GM21737 (cell line): ENCODE results near the gene STX8.
"Not testable (repeated sequence)": the region's sequence is repeated elsewhere in the genome, so short reads cannot be mapped to it uniquely, and the experiment has no call there.

Source experiments
- ATAC-seq: cut with Tn5 transposase; IDR thresholded peaks from one replicate; pipeline ENCODE4 v1.9.1; 2021; ENCODE audit warnings: mild to moderate bottlenecking, moderate library complexity; ENCODE audit not compliant: unreplicated experiment

Gene STX8

DNA sequence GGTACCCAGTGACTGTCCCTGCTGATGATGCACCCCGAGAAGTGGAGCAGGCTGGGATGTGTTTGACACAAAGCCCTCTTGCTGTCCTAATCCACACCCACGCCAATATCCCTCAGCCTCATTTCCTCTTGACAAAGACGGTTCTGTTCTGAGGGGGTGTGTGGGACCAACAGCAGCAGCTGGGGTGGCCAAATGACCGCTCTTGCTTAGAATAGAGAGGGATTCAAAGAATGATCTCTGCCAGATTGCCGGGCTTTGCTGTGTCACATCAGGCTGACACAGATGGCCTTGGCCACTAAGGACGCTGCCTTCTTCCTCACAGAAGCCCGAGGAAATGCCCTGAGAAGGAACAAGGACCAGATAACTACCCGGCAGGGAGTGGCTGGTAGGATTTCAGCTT is 303.6 kb downstream of the STX8 start:
- no peak for ATAC-seq

DNA sequence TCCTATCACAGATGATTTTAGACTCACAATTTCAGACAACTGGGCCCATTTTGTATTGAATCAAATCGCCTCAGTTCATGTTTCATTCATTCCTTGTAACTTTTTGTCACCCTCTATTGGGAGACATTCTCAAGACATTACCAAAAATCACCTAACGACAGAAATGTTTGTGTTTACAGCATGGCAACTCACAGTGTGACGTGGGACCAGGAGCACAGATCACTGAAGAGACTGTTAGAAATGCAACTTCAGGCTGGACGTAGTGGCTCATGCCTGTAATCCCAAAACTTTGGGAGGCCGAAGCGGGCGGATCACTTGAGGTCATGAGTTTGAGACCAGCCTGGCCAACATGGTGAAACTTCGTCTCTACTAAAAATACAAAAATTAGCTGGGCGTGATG is 304.7 kb downstream of the STX8 start:
- no peak for ATAC-seq

DNA sequence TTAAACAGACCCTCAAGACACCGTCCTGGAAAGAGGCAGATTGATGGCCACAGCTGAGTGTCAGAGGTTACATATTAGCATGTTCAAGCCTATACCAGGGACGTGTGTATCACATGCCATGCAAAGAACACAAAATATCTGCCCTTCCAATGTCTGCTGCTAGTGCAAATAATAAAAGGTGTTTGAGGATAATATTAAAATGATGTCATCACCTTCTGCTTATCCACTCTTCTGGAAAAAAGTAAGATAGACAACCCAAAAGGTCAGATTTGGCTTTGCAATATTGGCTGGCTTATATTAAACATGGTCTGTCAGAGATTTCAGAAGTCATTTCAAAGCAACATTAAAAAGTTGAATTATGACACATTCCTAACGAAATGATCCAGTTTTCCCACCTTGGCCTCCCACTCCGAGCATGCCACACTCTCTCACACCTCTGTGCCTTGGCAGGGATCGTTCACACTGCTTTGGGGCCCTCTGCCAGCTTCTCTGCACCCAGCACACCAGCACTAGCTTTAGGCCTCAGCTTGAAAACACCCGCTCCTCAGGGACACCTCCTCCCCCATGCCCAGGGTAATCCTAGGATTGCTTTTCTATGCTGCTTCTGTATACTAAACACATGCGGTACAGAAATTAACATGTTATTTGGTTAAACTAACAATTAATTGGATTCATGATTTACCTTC is 306.1 kb downstream of the STX8 start:
- ATAC-seq = no peak

- no peak for ATAC-seq
Observed at GRCh38 chr17:9268546-9268945, 307.1 kb downstream of the STX8 start.

DNA sequence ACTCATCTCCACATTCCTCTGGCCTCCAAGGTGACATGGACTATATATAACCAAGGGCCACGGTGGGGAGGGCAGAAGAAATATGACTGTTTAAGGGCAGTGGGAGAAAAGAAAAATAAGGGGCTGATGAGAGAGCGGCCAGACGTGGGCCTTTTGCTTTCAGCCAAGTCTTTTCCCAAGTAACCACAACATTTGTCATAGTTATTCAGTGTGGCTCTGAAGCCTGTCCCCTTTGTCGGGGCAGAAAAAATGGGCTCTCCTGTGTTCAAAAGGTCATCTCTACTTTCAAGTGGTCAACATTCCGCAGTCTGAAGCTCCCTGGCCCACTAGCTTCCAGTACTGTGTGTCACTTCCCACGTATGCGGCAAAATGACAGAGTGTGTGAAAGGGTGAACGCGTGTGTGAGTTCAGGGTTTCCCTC is 308.9 kb downstream of the STX8 start:
- ATAC-seq = no peak

DNA sequence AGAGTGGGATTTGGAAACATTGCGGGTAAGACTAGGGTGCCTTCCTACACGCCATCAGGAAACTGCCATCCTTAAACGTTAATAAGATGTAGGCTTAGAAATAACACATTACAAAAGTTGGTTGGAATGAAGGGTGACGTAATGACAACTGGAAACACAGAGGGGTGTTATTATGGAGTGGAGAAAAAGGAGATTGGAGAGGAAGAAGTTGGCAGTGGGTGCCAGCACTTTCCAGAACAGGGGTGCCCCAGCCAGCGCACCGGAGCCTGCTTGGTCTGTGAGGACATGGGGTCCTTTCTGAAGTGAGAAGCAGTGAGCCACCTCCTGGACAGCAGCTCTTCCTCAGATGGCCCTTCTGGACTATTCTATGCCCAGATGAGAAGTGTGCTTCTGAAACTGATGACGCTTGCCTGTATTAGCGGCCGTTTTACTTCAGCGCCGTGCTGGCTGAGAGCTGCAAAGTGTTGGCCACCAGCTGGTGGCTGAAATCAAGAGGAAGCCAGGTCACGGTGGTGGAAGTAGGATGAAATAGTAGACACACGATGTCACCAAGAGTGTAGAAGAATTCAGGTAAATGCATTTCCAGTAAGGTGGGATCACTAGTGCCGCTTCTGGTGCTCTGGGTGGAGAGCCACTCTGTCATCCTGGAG is 309.5 kb downstream of the STX8 start:
- no peak for ATAC-seq

DNA sequence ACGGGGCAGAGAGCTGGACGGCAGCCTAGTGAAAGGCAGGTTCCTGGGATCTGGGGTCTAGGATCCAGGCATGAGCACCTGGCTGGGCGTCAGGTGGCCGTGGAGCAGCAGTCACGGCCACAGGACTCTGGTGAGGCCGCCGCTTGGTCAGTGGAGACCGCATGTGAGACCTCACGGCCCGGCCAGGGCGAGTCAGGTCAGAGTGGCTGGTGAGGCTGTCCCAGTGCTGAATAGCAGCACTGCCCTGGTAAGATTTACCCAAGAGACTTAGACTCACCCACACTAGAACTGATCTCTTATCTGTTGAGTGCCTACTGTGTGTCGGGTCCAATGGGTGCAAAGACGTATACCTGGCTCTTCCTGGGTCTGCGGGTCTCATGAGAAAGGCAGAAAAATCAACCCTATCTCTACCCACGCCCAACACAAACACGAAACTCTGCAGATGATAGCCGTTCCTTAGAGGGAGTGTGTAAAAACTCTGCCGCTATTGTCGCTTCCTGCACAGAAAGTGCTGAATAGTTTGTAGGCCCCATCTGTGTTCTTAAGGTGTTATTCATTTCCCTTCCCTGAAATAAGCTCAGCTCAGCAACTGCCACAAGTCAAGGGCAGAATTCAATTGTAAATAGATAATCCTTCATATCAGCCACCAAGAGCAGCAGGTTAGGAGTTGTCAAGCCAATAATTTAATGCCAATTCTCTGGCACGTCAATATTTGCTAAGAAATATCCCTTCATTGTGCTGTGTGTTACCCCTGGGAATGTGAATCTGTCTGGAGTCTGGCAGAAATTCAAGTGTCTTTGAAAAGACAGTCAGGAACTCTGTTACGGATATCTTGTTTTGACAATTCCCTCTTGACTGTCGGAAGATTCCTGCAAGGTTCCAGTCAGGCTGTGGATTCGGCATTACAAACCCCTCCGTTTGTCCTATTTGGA is 314.3 kb downstream of the STX8 start:
- no peak for ATAC-seq

- no peak for ATAC-seq
Observed at GRCh38 chr17:9259419-9259818, 316.2 kb downstream of the STX8 start.

GRCh38 chr17:9258115-9259015 is 317.3 kb downstream of the STX8 start:
- ATAC-seq = no peak

DNA sequence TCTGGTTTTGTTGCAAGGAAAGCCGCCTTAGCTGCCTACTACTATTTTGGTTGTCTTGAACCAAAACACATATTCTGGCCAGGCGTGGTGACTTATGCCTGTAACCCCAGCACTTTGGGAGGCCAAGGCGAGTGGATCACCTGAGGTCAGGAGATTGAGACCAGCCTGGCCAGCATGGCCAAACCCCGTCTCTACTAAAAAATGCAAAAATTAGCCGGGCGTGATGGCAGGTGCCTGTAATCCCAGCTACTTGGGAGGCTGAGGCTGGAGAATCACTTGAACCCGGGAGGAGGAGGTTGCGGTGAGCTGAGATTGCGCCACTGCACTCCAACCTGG is 318.0 kb downstream of the STX8 start:
- not testable (repeated sequence) for ATAC-seq

GRCh38 chr17:9256751-9257629 is 318.6 kb downstream of the STX8 start:
- no peak for ATAC-seq

GRCh38 chr17:9256361-9256750 is 319.3 kb downstream of the STX8 start:
- no peak for ATAC-seq

- no peak for ATAC-seq
Observed at GRCh38 chr17:9255833-9256232, 319.8 kb downstream of the STX8 start.

GRCh38 chr17:9254841-9255240 is 320.8 kb downstream of the STX8 start:
- ATAC-seq = no peak

GRCh38 chr17:9253308-9253707 is 322.3 kb downstream of the STX8 start:
- no peak for ATAC-seq

GRCh38 chr17:9251273-9251672 is 324.3 kb downstream of the STX8 start:
- ATAC-seq = no peak

DNA sequence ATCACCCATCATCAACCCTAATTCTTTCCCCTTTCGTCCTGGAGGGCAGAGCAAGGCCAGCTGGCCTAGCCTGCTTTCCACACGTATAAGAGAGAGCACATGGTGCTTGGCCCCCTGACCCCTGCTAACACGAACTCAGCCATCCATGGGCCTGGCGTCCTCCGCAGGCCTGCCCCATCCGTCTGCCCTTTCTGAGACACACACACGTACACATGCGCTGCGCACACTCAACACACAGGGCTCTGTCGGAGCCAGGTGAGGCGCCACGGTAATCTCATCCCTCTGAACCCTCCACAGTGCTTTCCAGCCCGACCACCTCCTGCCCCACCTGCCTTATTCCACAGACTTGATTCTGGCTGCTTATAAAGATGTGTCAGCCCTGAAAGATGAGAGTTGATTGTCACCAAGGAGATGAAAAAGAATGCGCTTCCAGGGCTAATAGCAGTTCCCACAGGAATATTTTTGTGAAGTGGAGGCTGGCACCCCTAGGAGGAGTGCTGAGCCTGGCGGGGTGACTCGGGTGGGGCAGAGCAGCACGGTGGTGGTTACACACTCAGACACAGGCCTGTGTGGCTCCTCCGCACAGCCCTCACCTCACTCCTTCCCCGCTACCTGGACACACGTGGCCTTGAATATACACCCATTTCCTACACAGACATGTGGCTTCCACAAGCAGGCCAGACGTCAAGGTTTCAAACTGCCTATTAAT is 326.2 kb downstream of the STX8 start:
- no peak for ATAC-seq

GRCh38 chr17:9247401-9247938 is 328.1 kb downstream of the STX8 start:
- no peak for ATAC-seq
